AG09309 (cell line): ENCODE results near the gene PRSS35.

Experiments used
- DNase-seq: peaks from one replicate; pipeline ENCODE4 v3.0.0-alpha.2; 2010; ENCODE audit warnings: low read depth
- H3K4me3 ChIP-seq: 2 replicates; pipeline ENCODE4 v1.5.1; 2011; ENCODE audit warnings: mild to moderate bottlenecking, low read depth, low read length, moderate library complexity; ENCODE audit not compliant: control insufficient read depth
- TF ChIP-seq, protein P1 (sequence below): IDR thresholded peaks from 2 replicates; pipeline ENCODE4 v1.5.1; 2011; ENCODE audit warnings: mild to moderate bottlenecking, low read depth, low read length, inconsistent platforms; ENCODE audit not compliant: insufficient read depth, control insufficient read depth; ENCODE audit errors: missing control alignments

The PRSS35 gene

GRCh38 chr6:83514866-83515466 lies 2.6 kb downstream of the PRSS35 start:
- TF ChIP-seq, protein P1, sequence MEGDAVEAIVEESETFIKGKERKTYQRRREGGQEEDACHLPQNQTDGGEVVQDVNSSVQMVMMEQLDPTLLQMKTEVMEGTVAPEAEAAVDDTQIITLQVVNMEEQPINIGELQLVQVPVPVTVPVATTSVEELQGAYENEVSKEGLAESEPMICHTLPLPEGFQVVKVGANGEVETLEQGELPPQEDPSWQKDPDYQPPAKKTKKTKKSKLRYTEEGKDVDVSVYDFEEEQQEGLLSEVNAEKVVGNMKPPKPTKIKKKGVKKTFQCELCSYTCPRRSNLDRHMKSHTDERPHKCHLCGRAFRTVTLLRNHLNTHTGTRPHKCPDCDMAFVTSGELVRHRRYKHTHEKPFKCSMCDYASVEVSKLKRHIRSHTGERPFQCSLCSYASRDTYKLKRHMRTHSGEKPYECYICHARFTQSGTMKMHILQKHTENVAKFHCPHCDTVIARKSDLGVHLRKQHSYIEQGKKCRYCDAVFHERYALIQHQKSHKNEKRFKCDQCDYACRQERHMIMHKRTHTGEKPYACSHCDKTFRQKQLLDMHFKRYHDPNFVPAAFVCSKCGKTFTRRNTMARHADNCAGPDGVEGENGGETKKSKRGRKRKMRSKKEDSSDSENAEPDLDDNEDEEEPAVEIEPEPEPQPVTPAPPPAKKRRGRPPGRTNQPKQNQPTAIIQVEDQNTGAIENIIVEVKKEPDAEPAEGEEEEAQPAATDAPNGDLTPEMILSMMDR: peak; percentile 76
- H3K4me3 ChIP-seq: no peak overlapping the region
- peak; percentile 37 for DNase-seq

GRCh38 chr6:83517500-83517899 lies 5.2 kb downstream of the PRSS35 start:
- TF ChIP-seq, protein P1: no peak
- no peak for DNase-seq
- H3K4me3 ChIP-seq: no peak overlapping the region

DNA sequence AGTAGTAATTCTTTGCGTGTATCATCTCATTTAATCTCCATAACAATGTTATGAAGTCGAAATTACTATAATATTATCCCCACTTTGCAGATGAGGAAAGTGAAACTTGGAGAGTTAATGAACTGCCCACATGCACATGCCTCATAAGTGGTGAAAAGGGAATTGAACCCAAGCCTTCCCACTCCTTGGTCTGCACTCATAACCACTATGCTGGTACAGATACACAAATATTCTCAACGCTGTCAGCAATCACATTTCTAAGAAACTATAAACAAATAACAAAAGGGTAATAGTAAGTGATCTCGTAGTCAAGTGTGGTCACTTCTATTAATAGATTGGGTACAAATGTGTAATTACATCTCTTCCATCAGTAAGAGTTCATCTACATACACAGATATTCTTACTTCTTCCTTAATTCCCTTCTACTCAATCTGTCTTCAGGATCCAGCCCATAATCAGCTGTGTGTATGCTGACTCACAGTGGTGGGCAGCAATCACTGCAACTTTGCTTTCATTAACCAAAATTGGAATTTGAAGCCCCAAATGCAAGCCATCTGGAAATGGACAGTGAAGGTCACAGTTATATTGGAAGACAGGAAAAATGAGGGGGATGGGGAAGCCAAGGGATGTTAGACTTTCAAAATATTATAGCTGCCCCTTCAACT lies 6.6 kb downstream of the PRSS35 start:
- H3K4me3 ChIP-seq: no peak overlapping the region
- TF ChIP-seq, protein P1: peak; percentile 46
- DNase-seq: no peak

DNA sequence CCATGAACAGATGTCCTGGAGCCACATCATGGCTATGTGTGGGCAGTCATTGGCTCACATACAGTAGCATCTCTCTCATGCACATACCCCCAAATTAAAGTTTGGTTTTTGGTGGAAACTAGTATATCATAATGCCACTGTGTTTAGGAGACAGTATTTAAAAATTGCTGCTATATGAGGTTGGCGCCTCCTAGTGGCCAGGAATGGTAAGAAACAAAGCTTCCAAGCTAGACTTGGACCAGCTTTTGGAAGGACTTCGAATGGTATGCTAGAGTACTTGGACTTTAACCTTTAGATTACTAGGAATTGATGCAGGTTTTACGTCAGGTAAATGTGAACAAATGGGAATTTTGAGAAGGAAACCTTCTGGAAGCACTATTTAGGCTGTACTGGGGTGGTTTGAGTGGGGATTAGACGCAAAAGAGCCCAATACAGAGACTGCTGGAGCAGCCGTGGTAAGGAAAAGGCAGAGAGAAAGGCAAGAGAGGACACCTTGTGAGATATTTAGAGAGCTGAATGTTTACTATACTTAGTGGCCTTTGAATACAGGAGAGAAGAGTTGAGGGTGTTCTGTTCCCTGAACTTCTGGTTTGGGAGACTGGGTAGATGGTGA lies 23.8 kb downstream of the PRSS35 start:
- no peak overlapping the region for H3K4me3 ChIP-seq
- DNase-seq: no peak
- TF ChIP-seq, protein P1: peak; percentile 84

DNA sequence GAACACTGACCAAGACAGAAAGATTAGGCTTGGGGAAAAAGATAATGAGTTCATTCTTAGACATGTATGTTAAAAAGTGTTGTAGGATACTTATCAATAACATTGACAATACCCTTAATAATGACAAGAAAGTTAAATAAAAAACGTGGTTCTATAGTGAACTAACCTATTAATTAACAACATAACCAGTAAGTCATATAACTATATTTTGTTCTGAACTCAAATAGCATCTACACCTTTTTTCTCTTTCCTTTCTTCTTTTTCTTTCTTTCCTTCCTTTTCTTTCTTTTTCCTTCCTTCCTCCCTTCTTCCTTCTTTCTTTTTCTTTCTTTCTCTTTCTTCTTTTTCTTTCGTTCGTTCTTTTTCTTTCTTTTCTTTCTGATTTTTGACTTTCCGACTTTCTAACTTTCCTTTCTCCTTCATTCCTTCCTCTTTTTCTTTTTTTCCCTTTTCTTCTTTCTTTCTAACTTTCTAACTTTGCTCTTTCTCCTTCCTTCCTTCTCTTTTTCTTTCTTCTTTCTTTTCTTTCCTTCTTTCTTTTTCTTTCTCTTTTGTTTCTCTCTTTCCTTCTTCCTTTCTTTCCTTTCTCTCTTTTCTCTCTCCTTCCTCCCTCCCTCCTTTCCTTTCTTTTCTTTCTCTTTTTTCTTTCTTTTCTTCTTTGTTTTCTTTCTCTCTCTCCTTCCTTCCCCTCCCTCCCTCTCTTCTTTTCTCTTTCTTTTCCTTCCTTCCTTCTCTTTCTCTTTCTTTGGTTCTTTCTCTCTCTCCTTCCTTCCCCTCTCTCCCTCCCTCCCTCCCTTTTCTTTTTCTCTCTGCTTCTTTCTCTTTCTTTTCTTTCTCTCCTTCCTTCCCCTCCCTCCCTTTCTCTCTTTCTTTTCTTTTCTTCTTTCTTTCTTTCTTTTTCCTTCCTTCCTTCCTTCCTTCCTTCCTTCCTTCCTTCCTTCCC lies 24.6 kb downstream of the PRSS35 start:
- TF ChIP-seq, protein P1: no peak
- no peak for DNase-seq
- H3K4me3 ChIP-seq: no peak overlapping the region

DNA sequence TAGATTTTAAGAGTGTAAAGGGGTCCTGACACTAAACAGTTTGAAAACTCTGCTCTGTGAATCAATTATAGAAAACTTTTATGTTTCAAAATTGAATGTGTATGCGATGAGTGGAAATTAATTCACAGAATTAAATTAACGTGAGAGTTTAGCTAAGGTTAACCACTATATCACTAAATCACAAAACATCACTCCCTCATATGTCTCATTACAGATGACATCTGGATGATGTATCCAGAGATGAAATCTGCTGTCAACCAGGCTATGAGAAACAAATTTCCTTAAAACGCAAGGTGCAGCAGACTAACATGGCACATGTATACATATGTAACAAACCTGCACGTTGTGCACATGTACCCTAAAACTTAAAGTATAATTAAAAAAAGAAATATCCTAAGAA lies 27.3 kb downstream of the PRSS35 start:
- DNase-seq: no peak
- H3K4me3 ChIP-seq: no peak overlapping the region
- TF ChIP-seq, protein P1: no peak
